Liver (tissue), 9 donors: ENCODE data around the gene TASOR2. TPM values are rescaled to one million over a fixed set of nuclear protein-coding genes. Genes with fewer than 3 reads are reported as not detected.

Experiments used
- DNase-seq: peaks from one replicate; pipeline ENCODE4 v3.0.0-alpha.2; 2017; ENCODE audit warnings: low spot score
- H3K27ac ChIP-seq, 2 donors: one replicate each; pipeline ENCODE4 v1.7.0; 2013; ENCODE audit warnings: inconsistent platforms in 2 of 2, low read length in 2 of 2, control low read depth in 1 of 2, low read depth in 1 of 2, mild to moderate bottlenecking in 1 of 2
- H3K27me3 ChIP-seq, 4 donors: one replicate each; pipeline versions ENCODE4 v1.6.1 to v1.7.0; 2013; ENCODE audit warnings: low read length in 3 of 4, inconsistent platforms in 1 of 4, mild to moderate bottlenecking in 1 of 4, moderate library complexity in 1 of 4; ENCODE audit not compliant: control insufficient read depth in 4 of 4, insufficient read depth in 4 of 4
- H3K36me3 ChIP-seq, 4 donors: one replicate each; pipeline versions ENCODE4 v1.6.1 to v1.7.0; 2013; ENCODE audit warnings: low read length in 3 of 4, mild to moderate bottlenecking in 3 of 4, low read depth in 1 of 4, moderate library complexity in 1 of 4; ENCODE audit not compliant: control insufficient read depth in 4 of 4, insufficient read depth in 3 of 4
- H3K4me1 ChIP-seq, 4 donors: one replicate each; pipeline versions ENCODE4 v1.6.1 to v1.7.0; 2013; ENCODE audit warnings: low read length in 3 of 4, mild to moderate bottlenecking in 3 of 4, moderate library complexity in 1 of 4; ENCODE audit not compliant: control insufficient read depth in 4 of 4, insufficient read depth in 4 of 4
- H3K4me3 ChIP-seq, 3 donors: one replicate each; pipeline versions ENCODE4 v1.6.1 to v1.7.0; 2013; ENCODE audit warnings: low read length in 3 of 3, control low read depth in 1 of 3, low read depth in 1 of 3, mild to moderate bottlenecking in 1 of 3
- H3K9ac ChIP-seq, 2 donors: one replicate each; pipeline ENCODE4 v1.7.0; 2013; ENCODE audit warnings: low read length in 2 of 2, mild to moderate bottlenecking in 2 of 2, moderate library complexity in 2 of 2, control low read depth in 1 of 2, low read depth in 1 of 2
- H3K9me3 ChIP-seq, 4 donors: one replicate each; pipeline versions ENCODE4 v1.6.1 to v1.7.0; 2013; ENCODE audit warnings: low read length in 3 of 4; ENCODE audit not compliant: control insufficient read depth in 4 of 4
- EGR1 ChIP-seq, 2 donors: IDR thresholded peaks; 2 replicates each; pipeline ENCODE4 v1.6.1; 2016 to 2018; ENCODE audit warnings: antibody characterized with exemption in 2 of 2, low read depth in 2 of 2
- FOXA1 ChIP-seq: IDR thresholded peaks from 2 replicates; pipeline ENCODE4 v1.6.1; 2016; ENCODE audit warnings: antibody characterized with exemption
- FOXA2 ChIP-seq: IDR thresholded peaks from 2 replicates; pipeline ENCODE4 v1.6.1; 2016; ENCODE audit warnings: antibody characterized with exemption
- HNF4A ChIP-seq, 2 donors: conservative IDR thresholded peaks; 2 replicates each; pipeline ENCODE4 v1.6.1; 2016; ENCODE audit warnings: antibody characterized with exemption in 2 of 2, mild to moderate bottlenecking in 2 of 2
- HNF4G ChIP-seq: IDR thresholded peaks from 2 replicates; pipeline ENCODE4 v1.6.1; 2016; ENCODE audit warnings: antibody characterized with exemption
- JUND ChIP-seq, 2 donors: IDR thresholded peaks; 2 replicates each; pipeline ENCODE4 v1.6.1; 2016; ENCODE audit warnings: antibody characterized with exemption in 2 of 2
- MAX ChIP-seq: IDR thresholded peaks from 2 replicates; pipeline ENCODE4 v1.6.1; 2016; ENCODE audit warnings: antibody characterized with exemption
- NR2F2 ChIP-seq: IDR thresholded peaks from 2 replicates; pipeline ENCODE4 v1.6.1; 2016; ENCODE audit warnings: antibody characterized with exemption
- REST ChIP-seq: IDR thresholded peaks from 2 replicates; pipeline ENCODE4 v1.6.1; 2016; ENCODE audit warnings: antibody characterized with exemption, mild to moderate bottlenecking
- RXRA ChIP-seq, 2 donors: IDR thresholded peaks; 2 replicates each; pipeline ENCODE4 v1.6.1; 2017 to 2018; ENCODE audit warnings: antibody characterized with exemption in 2 of 2, mild to moderate bottlenecking in 1 of 2
- SP1 ChIP-seq: IDR thresholded peaks from 2 replicates; pipeline ENCODE4 v1.6.1; 2018; ENCODE audit warnings: antibody characterized with exemption, mild to moderate bottlenecking
- TAF1 ChIP-seq: conservative IDR thresholded peaks from 2 replicates; pipeline ENCODE4 v1.6.1; 2016; ENCODE audit warnings: antibody characterized with exemption, mild to moderate bottlenecking
- YY1 ChIP-seq: IDR thresholded peaks from 2 replicates; pipeline ENCODE4 v1.6.1; 2016; ENCODE audit warnings: antibody characterized with exemption, mild to moderate bottlenecking
- WGBS: extraction: QIAGEN DNeasy Blood & Tissue Kit; methylation state at CpG from one replicate; pipeline ENCODE4 v1.1.7; 2013; 5-methylcytosine and 5-hydroxymethylcytosine counted together
- polyA plus RNA-seq, 2 donors: library from polyadenylated mRNA; stranded (reverse) in 1 of 2; unstranded in 1 of 2; fragments of 200-250 nt in 1 of 2; fragments of >200 nt in 1 of 2; fragmentation: Nextera tagmentation in 1 of 2; extraction: Ambion mirVana in 1 of 2; gene quantifications; one replicate each; pipeline versions ENCODE4 v1.2.1 to v1.2.3, GENCODE V29; 2013 to 2015
- total RNA-seq, 2 donors: library from RNA; depleted of rRNA; stranded (reverse); fragments of >200 nt; gene quantifications; one replicate each; pipeline ENCODE4 v1.2.3, GENCODE V29; 2014
- donor health status: healthy.
- donor health status: healthy.
- donor health status: healthy.
- donor health status: healthy.
- donor health status: healthy.

TASOR2 gene
- total and polyA plus RNA-seq, 4 donors: 7.6 to 40.3 (median 14.2) TPM

- H3K36me3 ChIP-seq: no peaks in the 10 kb centered on the region
- 76% methylated on average over 1 of the region's 1 CpG for whole genome bisulfite sequencing
- peaks cover 7 to 24% (median 21%) of the 10 kb centered on the region in 4 donors for H3K4me1 ChIP-seq
- no peaks in the 10 kb centered on the region for H3K27me3 ChIP-seq
- H3K4me3 ChIP-seq: no peak overlapping the region
- TF ChIP-seq JUND (IDR thresholded peaks at IDR 0.05) (no peak), YY1 (no peak), FOXA1 (no peak), MAX (no peak), HNF4A (conservative IDR thresholded peaks at IDR 0.05) (no peak), SP1 (no peak), FOXA2 (no peak), REST (no peak), HNF4G (no peak), EGR1 (IDR thresholded peaks at IDR 0.05; ENCODE audit: low read depth in 2 of 2) (no peak), NR2F2 (no peak), RXRA (IDR thresholded peaks at IDR 0.05) (no peak)
- H3K9ac ChIP-seq: no peak overlapping the region
- H3K27ac ChIP-seq: no peak overlapping the region
- H3K9me3 ChIP-seq: no peaks in the 10 kb centered on the region
- DNase-seq: no peak
These were observed 9.9 kb downstream of the TASOR2 start for GRCh38 chr10:5694573-5694972.

- no peak overlapping the region for H3K4me3 ChIP-seq
- no peak overlapping the region for H3K27ac ChIP-seq
- H3K4me1 ChIP-seq: peaks cover 6 to 20% (median 15%) of the 10 kb centered on the region in 4 donors
- no peak for DNase-seq
- no peaks in the 10 kb centered on the region for H3K27me3 ChIP-seq
- H3K36me3 ChIP-seq: no peaks in the 10 kb centered on the region
- no peak for TF ChIP-seq FOXA1
- TF ChIP-seq MAX: no peak
- no peak for TF ChIP-seq TAF1
- no peak for TF ChIP-seq REST
- TF ChIP-seq SP1: no peak
- no peak overlapping the region for H3K9ac ChIP-seq
- WGBS: 92% methylated on average over 2 of the region's 2 CpGs
- no peaks in the 10 kb centered on the region for H3K9me3 ChIP-seq
These were observed 12.7 kb downstream of the TASOR2 start for GRCh38 chr10:5697342-5697741.
